GM18502 (cell line): ENCODE data around the gene PNPLA5.

ENCODE experiments used
- ATAC-seq: cut with Tn5 transposase; IDR thresholded peaks from one replicate; pipeline ENCODE4 v1.9.1; 2021; ENCODE audit warnings: mild to moderate bottlenecking; ENCODE audit not compliant: unreplicated experiment, poor library complexity

The PNPLA5 gene

GRCh38 chr22:43859176-43859575 is 32.6 kb downstream of the PNPLA5 start:
- ATAC-seq: no peak

- no peak for ATAC-seq
Measured at GRCh38 chr22:43858156-43858895, 33.5 kb downstream of the PNPLA5 start.

GRCh38 chr22:43857367-43857766 is 34.4 kb downstream of the PNPLA5 start:
- no peak for ATAC-seq

- no peak for ATAC-seq
Measured at GRCh38 chr22:43855431-43855830, 36.4 kb downstream of the PNPLA5 start.

GRCh38 chr22:43854786-43855271 is 37.0 kb downstream of the PNPLA5 start:
- ATAC-seq: no peak

- ATAC-seq: no peak
Measured at GRCh38 chr22:43854121-43854785, 37.6 kb downstream of the PNPLA5 start.

- ATAC-seq: no peak
Measured at GRCh38 chr22:43853328-43853931, 38.4 kb downstream of the PNPLA5 start.

GRCh38 chr22:43852573-43853327 is 39.1 kb downstream of the PNPLA5 start:
- ATAC-seq: no peak

- ATAC-seq: no peak
Measured at GRCh38 chr22:43851979-43852307, 39.9 kb downstream of the PNPLA5 start.

- ATAC-seq: no peak
Measured at GRCh38 chr22:43851058-43851978, 40.5 kb downstream of the PNPLA5 start.

GRCh38 chr22:43850529-43850928 is 41.3 kb downstream of the PNPLA5 start:
- ATAC-seq: no peak

- no peak for ATAC-seq
Measured at GRCh38 chr22:43849731-43850130, 42.1 kb downstream of the PNPLA5 start.

GRCh38 chr22:43848366-43849171 is 43.2 kb downstream of the PNPLA5 start:
- ATAC-seq: no peak

GRCh38 chr22:43847376-43848289 is 44.2 kb downstream of the PNPLA5 start:
- ATAC-seq: no peak

- ATAC-seq: no peak
Measured at GRCh38 chr22:43846966-43847365, 44.8 kb downstream of the PNPLA5 start.

GRCh38 chr22:43845981-43846380 is 45.8 kb downstream of the PNPLA5 start:
- ATAC-seq: no peak

- no peak for ATAC-seq
Measured at GRCh38 chr22:43844560-43845545, 47.0 kb downstream of the PNPLA5 start.
